ENCODE results near the gene ADGRB3.

ADGRB3 gene

GRCh38 chr6:69089539-69089938 is 454.5 kb downstream of the ADGRB3 start:
- DNase-seq (ENCODE audit: low read depth), result no peak
- H3K4me3 ChIP-seq (ENCODE audit: low read depth, low read length), result no peak overlapping the region
- no peak for TF ChIP-seq CTCF (IDR thresholded peaks at IDR 0.05; ENCODE audit: low read depth, low read length, missing control alignments)

GRCh38 chr6:69090132-69090531 is 455.1 kb downstream of the ADGRB3 start:
- no peak for TF ChIP-seq CTCF (IDR thresholded peaks at IDR 0.05; ENCODE audit: low read depth, low read length, missing control alignments)
- no peak overlapping the region for H3K4me3 ChIP-seq (ENCODE audit: low read depth, low read length)
- DNase-seq (ENCODE audit: low read depth), result no peak

- H3K4me3 ChIP-seq (ENCODE audit: low read depth, low read length), result no peak overlapping the region
- TF ChIP-seq CTCF (IDR thresholded peaks at IDR 0.05; ENCODE audit: low read depth, low read length, missing control alignments), result no peak
- no peak for DNase-seq (ENCODE audit: low read depth)
Observed at GRCh38 chr6:69096681-69097080, 461.6 kb downstream of the ADGRB3 start.

DNA sequence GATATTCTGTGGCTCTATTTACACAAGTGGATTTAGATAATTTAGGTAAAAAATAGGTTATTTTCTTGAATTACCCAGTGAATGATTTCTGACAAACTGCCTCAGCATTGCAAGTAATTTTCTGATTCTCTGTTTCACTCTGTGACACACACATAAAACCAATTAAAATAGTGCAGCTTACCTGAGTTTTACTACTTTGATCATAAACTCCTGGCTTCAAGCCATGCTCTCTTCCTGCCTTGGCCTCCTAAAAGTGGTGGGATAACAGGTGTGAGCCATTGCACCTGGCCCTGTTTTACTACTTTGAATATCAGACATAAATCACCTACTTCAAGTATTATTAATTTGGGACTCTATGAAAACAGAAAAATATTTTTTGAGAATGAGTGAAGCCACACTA is 462.9 kb downstream of the ADGRB3 start:
- no peak for DNase-seq (ENCODE audit: low read depth)
- no peak for TF ChIP-seq CTCF (IDR thresholded peaks at IDR 0.05; ENCODE audit: low read depth, low read length, missing control alignments)
- H3K4me3 ChIP-seq (ENCODE audit: low read depth, low read length), result no peak overlapping the region

- DNase-seq (ENCODE audit: low read depth), result no peak
- no peak overlapping the region for H3K4me3 ChIP-seq (ENCODE audit: low read depth, low read length)
- TF ChIP-seq CTCF (IDR thresholded peaks at IDR 0.05; ENCODE audit: low read depth, low read length, missing control alignments), result no peak
Observed at GRCh38 chr6:69098910-69099309, 463.8 kb downstream of the ADGRB3 start.

DNA sequence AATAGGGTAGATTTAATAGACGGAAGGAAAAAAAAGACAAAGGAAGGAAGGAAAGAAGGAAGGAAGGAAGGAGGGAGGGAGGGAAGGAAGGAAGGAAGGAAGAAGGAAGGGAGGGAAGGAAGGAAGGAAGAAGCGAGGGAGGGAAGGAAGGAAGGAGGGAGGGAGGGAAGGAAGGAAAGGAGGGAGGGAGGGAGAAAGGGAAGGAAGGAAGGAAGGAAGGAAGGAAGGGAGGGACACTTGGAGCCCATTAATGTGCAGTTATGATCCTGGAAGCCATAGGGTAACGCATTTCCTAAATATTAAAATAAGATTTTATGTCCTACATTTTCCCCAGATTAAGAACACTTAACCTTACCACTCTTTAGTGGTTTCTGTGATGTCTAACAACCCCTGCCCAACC is 465.7 kb downstream of the ADGRB3 start:
- TF ChIP-seq CTCF (IDR thresholded peaks at IDR 0.05; ENCODE audit: low read depth, low read length, missing control alignments), result no peak
- no peak overlapping the region for H3K4me3 ChIP-seq (ENCODE audit: low read depth, low read length)
- no peak for DNase-seq (ENCODE audit: low read depth)

DNA sequence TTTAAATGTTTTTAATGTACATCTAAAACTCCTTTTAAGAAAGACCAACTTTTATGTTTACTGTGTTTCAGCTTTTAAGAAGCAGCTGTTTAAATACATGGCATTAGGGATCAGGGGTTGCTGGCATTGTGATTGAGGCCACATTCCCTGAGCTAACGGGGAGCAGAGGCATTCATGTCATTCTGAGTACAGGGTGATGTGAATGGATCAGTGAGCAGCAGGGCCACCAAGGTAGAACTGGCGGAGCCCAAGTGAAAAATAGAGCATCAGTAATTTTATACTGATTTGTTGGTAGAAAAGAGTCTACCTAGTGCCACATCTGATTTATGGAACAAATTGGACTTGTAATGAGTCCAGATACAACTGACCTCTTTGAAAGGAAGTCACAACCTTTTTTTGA is 467.3 kb downstream of the ADGRB3 start:
- TF ChIP-seq CTCF (IDR thresholded peaks at IDR 0.05; ENCODE audit: low read depth, low read length, missing control alignments), result no peak
- DNase-seq (ENCODE audit: low read depth), result no peak
- H3K4me3 ChIP-seq (ENCODE audit: low read depth, low read length), result no peak overlapping the region

All from GM12864 (cell line).